SK-N-SH (cell line): ENCODE results near the gene S100A9.
"Not testable (repeated sequence)": the region's sequence is repeated elsewhere in the genome, so short reads cannot be mapped to it uniquely, and the experiment has no call there.

Experiments
- CHD2 ChIP-seq: fragments of 150-350 bp; IDR thresholded peaks from 2 replicates; pipeline ENCODE4 v1.6.1; 2018; ENCODE audit warnings: low read length; ENCODE audit not compliant: partially characterized antibody
- CTCF ChIP-seq: fragments of 200-600 bp; sonication (generic); IDR thresholded peaks from 2 replicates; pipeline ENCODE4 v1.6.1; 2017; ENCODE audit warnings: antibody characterized with exemption, mild to moderate bottlenecking, moderate library complexity
- EZH2phosphoT487 ChIP-seq: fragments of 200-600 bp; sonication (generic); IDR thresholded peaks from 2 replicates; pipeline ENCODE4 v1.6.1; 2017; ENCODE audit warnings: low read depth, mixed run types, mild to moderate bottlenecking, antibody characterized with exemption, moderate library complexity, borderline replicate concordance
- POLR2AphosphoS5 ChIP-seq: IDR thresholded peaks from 2 replicates; pipeline ENCODE4 v1.6.1; 2012; ENCODE audit warnings: low read depth, low read length
- TAF1 ChIP-seq: IDR thresholded peaks from 2 replicates; pipeline ENCODE4 v1.6.1; 2012; ENCODE audit warnings: low read depth, mild to moderate bottlenecking, low read length, moderate library complexity, borderline replicate concordance
- TEAD4 ChIP-seq: IDR thresholded peaks from 2 replicates; pipeline ENCODE4 v1.4.0; 2012; ENCODE audit warnings: mild to moderate bottlenecking, borderline replicate concordance; ENCODE audit not compliant: insufficient read depth
- ZBTB33 ChIP-seq: IDR thresholded peaks from 2 replicates; pipeline ENCODE4 v1.4.0; 2012; ENCODE audit warnings: low read depth, borderline replicate concordance

DNA sequence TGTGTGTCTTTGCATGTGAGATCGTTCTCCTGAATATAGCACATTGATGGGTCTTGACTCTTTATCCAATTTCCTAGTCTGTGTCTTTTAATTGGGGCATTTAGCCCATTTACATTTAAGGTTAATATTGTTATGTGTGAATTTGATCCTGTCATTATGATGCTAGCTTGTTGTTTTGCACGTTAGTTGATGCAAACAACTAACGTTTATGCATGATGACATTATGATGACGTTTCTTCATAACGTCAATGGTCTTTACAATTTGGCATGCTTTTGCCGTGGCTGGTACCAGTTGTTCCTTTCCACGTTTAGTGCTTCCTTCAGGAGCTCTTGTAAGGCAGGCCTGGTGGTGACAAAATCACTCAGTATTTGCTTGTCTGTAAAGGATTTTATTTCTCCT, 39.5 kb upstream of the S100A9 start:
- TF ChIP-seq CTCF, POLR2AphosphoS5, ZBTB33, TEAD4, TAF1, CHD2, EZH2phosphoT487: not testable (repeated sequence)
